Neural cell (in vitro differentiated cells): ENCODE results near the gene TMOD1. TPM values are rescaled to one million over a fixed set of nuclear protein-coding genes. Genes with fewer than 3 reads are reported as not detected.

Experiments
- H2AFZ ChIP-seq: fragments of 200-600, 300-800 bp; sonication (generic), shearing (Covaris generic); 2 replicates; pipeline ENCODE4 v1.6.0; 2014; ENCODE audit warnings: low read depth, mild to moderate bottlenecking, antibody characterized with exemption, low read length, moderate library complexity
- H3F3A ChIP-seq: fragments of 200-600 bp; shearing (Covaris generic); 2 replicates; pipeline ENCODE4 v1.6.1; 2016; ENCODE audit warnings: mild to moderate bottlenecking, moderate library complexity, mixed read lengths, antibody characterized with exemption, low read length; ENCODE audit not compliant: insufficient read depth, poor library complexity, severe bottlenecking
- H3K27ac ChIP-seq: fragments of 200-600, 300-800 bp; sonication (generic), shearing (Covaris generic); 2 replicates; pipeline ENCODE4 v1.5.1; 2014; ENCODE audit warnings: mild to moderate bottlenecking, low read length, moderate library complexity
- H3K27me3 ChIP-seq: fragments of 300-800, 200-600 bp; sonication (generic), shearing (Covaris generic); 2 replicates; pipeline ENCODE4 v1.6.0; 2014; ENCODE audit warnings: mild to moderate bottlenecking, low read depth, low read length, moderate library complexity; ENCODE audit not compliant: insufficient read depth
- H3K36me3 ChIP-seq: fragments of 300-800, 200-600 bp; sonication (generic), shearing (Covaris generic); 2 replicates; pipeline ENCODE4 v1.5.1; 2014; ENCODE audit warnings: mild to moderate bottlenecking, antibody characterized with exemption, low read length, moderate library complexity; ENCODE audit not compliant: insufficient read depth
- H3K4me2 ChIP-seq: fragments of 300-800, 200-600 bp; sonication (generic), shearing (Covaris generic); 2 replicates; pipeline ENCODE4 v1.6.0; 2014; ENCODE audit warnings: mild to moderate bottlenecking, low read length
- H3K4me3 ChIP-seq: fragments of 300-800, 200-600 bp; sonication (generic), shearing (Covaris generic); 2 replicates; pipeline ENCODE4 v1.5.1; 2014; ENCODE audit warnings: mild to moderate bottlenecking, low read length, moderate library complexity
- H3K79me2 ChIP-seq: fragments of 200-600 bp; shearing (Covaris generic); replicated peaks from 2 replicates; pipeline ENCODE4 v1.6.0; 2014; ENCODE audit warnings: mild to moderate bottlenecking, low read length, moderate library complexity; ENCODE audit not compliant: insufficient read depth
- H3K9ac ChIP-seq: fragments of 300-800, 200-600 bp; sonication (generic), shearing (Covaris generic); 2 replicates; pipeline ENCODE4 v1.6.1; 2016; ENCODE audit warnings: mild to moderate bottlenecking, low read length, mixed read lengths
- H3K9me2 ChIP-seq: fragments of 200-600 bp; shearing (Covaris generic); 2 replicates; pipeline ENCODE4 v1.6.1; 2016; ENCODE audit warnings: mild to moderate bottlenecking, low read length, mixed read lengths; ENCODE audit not compliant: insufficient read depth
- H3K9me3 ChIP-seq: fragments of 200-600, 300-800 bp; sonication (generic), shearing (Covaris generic); 2 replicates; pipeline ENCODE4 v1.6.1; 2016; ENCODE audit warnings: mild to moderate bottlenecking, mixed run types, low read length, moderate library complexity, mixed read lengths
- H4K20me1 ChIP-seq: fragments of 200-600 bp; shearing (Covaris generic); 2 replicates; pipeline ENCODE4 v1.6.1; 2016; ENCODE audit warnings: mild to moderate bottlenecking, mixed run types; ENCODE audit not compliant: insufficient read depth
- EP300 ChIP-seq: fragments of 450-650 bp; conservative IDR thresholded peaks from 2 replicates; pipeline ENCODE4 v1.6.1; 2014; ENCODE audit warnings: antibody characterized with exemption, mild to moderate bottlenecking, moderate library complexity; ENCODE audit not compliant: poor library complexity, severe bottlenecking
- EZH2 ChIP-seq: fragments of 200-600, 300-800 bp; shearing (Covaris generic), sonication (generic); IDR thresholded peaks from 2 replicates; pipeline ENCODE4 v1.6.1; 2014; ENCODE audit warnings: antibody characterized with exemption, low read length, borderline replicate concordance, mild to moderate bottlenecking; ENCODE audit not compliant: insufficient read depth, poor library complexity, severe bottlenecking
- MXI1 ChIP-seq: fragments of 450-650 bp; conservative IDR thresholded peaks from 2 replicates; pipeline ENCODE4 v1.6.1; 2014; ENCODE audit warnings: antibody characterized with exemption, mild to moderate bottlenecking; ENCODE audit not compliant: poor library complexity, severe bottlenecking
- POLR2AphosphoS5 ChIP-seq: IDR thresholded peaks from 2 replicates; pipeline ENCODE4 v1.6.1; 2012
- RAD21 ChIP-seq: fragments of 450-650 bp; conservative IDR thresholded peaks from 2 replicates; pipeline ENCODE4 v1.6.1; 2014; ENCODE audit warnings: antibody characterized with exemption, mild to moderate bottlenecking, moderate library complexity
- SMC3 ChIP-seq: fragments of 450-650 bp; conservative IDR thresholded peaks from 2 replicates; pipeline ENCODE4 v1.6.1; 2014; ENCODE audit warnings: antibody characterized with exemption, mild to moderate bottlenecking, moderate library complexity; ENCODE audit not compliant: poor library complexity
- TAF1 ChIP-seq: IDR thresholded peaks from 2 replicates; pipeline ENCODE4 v1.6.1; 2012; ENCODE audit warnings: low read depth
- polyA plus RNA-seq: library from polyadenylated mRNA; depleted of rRNA; stranded (reverse); fragments of >200 nt; gene quantifications from 2 replicates; pipeline ENCODE4 v1.2.3, GENCODE V29; 2014
- TF ChIP-seq, protein P1 (sequence below): fragments of 450-650 bp; IDR thresholded peaks from 2 replicates; pipeline ENCODE4 v1.5.1; 2014; ENCODE audit warnings: antibody characterized with exemption, mild to moderate bottlenecking, moderate library complexity; ENCODE audit not compliant: poor library complexity, severe bottlenecking
- TF ChIP-seq, protein P2 (sequence below): IDR thresholded peaks from 2 replicates; pipeline ENCODE4 v1.6.1; 2012; ENCODE audit warnings: borderline replicate concordance

The TMOD1 gene
- polyA plus RNA-seq, 1 donor from 2014 or later: 0.17 TPM

DNA sequence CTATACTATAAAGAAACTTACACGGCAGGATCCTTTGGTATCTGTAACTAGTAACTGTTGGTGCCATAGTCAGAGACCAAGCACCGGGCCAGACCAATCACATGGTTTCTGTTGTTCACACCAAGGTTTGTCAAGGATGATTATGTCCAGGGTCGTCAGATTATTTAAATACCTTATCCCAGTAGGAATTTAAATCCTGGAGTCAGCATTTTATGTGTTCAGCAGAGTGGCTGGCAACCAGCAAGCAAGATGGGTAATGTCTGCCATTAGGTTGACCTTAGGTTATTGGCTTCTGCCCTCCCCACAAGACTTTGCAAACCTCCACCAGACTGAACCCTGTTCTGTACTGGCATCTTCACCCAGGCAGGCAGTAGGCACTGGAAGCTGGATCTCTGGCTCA lies 39.3 kb upstream of the TMOD1 start:
- H3K9me3 ChIP-seq: no peaks in the 10 kb centered on the region
- no peaks in the 10 kb centered on the region for H3K79me2 ChIP-seq
- H3K9ac ChIP-seq: no peak overlapping the region
- no peaks in the 10 kb centered on the region for H3K36me3 ChIP-seq
- no peaks in the 10 kb centered on the region for H3F3A ChIP-seq
- H3K4me3 ChIP-seq: no peak overlapping the region
- no peaks in the 10 kb centered on the region for H3K9me2 ChIP-seq
- TF ChIP-seq EZH2: no peak
- TF ChIP-seq POLR2AphosphoS5: no peak
- TF ChIP-seq, protein P1, sequence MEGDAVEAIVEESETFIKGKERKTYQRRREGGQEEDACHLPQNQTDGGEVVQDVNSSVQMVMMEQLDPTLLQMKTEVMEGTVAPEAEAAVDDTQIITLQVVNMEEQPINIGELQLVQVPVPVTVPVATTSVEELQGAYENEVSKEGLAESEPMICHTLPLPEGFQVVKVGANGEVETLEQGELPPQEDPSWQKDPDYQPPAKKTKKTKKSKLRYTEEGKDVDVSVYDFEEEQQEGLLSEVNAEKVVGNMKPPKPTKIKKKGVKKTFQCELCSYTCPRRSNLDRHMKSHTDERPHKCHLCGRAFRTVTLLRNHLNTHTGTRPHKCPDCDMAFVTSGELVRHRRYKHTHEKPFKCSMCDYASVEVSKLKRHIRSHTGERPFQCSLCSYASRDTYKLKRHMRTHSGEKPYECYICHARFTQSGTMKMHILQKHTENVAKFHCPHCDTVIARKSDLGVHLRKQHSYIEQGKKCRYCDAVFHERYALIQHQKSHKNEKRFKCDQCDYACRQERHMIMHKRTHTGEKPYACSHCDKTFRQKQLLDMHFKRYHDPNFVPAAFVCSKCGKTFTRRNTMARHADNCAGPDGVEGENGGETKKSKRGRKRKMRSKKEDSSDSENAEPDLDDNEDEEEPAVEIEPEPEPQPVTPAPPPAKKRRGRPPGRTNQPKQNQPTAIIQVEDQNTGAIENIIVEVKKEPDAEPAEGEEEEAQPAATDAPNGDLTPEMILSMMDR: no peak
- no peak for TF ChIP-seq EP300
- no peak for TF ChIP-seq TAF1
- TF ChIP-seq MXI1: no peak
- TF ChIP-seq SMC3: no peak
- no peak for TF ChIP-seq RAD21
- TF ChIP-seq, protein P2, sequence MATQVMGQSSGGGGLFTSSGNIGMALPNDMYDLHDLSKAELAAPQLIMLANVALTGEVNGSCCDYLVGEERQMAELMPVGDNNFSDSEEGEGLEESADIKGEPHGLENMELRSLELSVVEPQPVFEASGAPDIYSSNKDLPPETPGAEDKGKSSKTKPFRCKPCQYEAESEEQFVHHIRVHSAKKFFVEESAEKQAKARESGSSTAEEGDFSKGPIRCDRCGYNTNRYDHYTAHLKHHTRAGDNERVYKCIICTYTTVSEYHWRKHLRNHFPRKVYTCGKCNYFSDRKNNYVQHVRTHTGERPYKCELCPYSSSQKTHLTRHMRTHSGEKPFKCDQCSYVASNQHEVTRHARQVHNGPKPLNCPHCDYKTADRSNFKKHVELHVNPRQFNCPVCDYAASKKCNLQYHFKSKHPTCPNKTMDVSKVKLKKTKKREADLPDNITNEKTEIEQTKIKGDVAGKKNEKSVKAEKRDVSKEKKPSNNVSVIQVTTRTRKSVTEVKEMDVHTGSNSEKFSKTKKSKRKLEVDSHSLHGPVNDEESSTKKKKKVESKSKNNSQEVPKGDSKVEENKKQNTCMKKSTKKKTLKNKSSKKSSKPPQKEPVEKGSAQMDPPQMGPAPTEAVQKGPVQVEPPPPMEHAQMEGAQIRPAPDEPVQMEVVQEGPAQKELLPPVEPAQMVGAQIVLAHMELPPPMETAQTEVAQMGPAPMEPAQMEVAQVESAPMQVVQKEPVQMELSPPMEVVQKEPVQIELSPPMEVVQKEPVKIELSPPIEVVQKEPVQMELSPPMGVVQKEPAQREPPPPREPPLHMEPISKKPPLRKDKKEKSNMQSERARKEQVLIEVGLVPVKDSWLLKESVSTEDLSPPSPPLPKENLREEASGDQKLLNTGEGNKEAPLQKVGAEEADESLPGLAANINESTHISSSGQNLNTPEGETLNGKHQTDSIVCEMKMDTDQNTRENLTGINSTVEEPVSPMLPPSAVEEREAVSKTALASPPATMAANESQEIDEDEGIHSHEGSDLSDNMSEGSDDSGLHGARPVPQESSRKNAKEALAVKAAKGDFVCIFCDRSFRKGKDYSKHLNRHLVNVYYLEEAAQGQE: no peak
- no peak overlapping the region for H3K27ac ChIP-seq
- H4K20me1 ChIP-seq: no peaks in the 10 kb centered on the region
- no peaks in the 10 kb centered on the region for H3K27me3 ChIP-seq
- no peak overlapping the region for H3K4me2 ChIP-seq
- H2AFZ ChIP-seq: no peak overlapping the region

- Histone ChIP-seq H3K27ac (no peak overlapping the region), H3K36me3 (no peaks in the 10 kb centered on the region), H2AFZ (no peak overlapping the region), H3K4me2 (no peak overlapping the region), H3K9me3 (no peaks in the 10 kb centered on the region), H4K20me1 (no peaks in the 10 kb centered on the region), H3F3A (no peaks in the 10 kb centered on the region), H3K9ac (no peak overlapping the region), H3K9me2 (no peaks in the 10 kb centered on the region), H3K4me3 (no peak overlapping the region), H3K79me2 (no peaks in the 10 kb centered on the region), H3K27me3 (no peaks in the 10 kb centered on the region)
- TF ChIP-seq, protein P1: no peak
- TF ChIP-seq, protein P2: no peak
- TF ChIP-seq MXI1 (no peak), EP300 (no peak), SMC3 (no peak), EZH2 (no peak), RAD21 (no peak), TAF1 (no peak), POLR2AphosphoS5 (no peak)
Measured at GRCh38 chr9:97462914-97463313, 38.6 kb upstream of the TMOD1 start.
